Activated CD8-positive, alpha-beta memory T cell treated with anti-CD3 and anti-CD28 coated beads, Interleukin-2, amount 50 U/mL, for 4 hours (primary cell): Measurements from ENCODE around the gene ARHGEF11.

ENCODE experiments used
- DNase-seq: peaks from one replicate; pipeline ENCODE4 v3.0.0-alpha.2; 2020

Gene ARHGEF11

DNA sequence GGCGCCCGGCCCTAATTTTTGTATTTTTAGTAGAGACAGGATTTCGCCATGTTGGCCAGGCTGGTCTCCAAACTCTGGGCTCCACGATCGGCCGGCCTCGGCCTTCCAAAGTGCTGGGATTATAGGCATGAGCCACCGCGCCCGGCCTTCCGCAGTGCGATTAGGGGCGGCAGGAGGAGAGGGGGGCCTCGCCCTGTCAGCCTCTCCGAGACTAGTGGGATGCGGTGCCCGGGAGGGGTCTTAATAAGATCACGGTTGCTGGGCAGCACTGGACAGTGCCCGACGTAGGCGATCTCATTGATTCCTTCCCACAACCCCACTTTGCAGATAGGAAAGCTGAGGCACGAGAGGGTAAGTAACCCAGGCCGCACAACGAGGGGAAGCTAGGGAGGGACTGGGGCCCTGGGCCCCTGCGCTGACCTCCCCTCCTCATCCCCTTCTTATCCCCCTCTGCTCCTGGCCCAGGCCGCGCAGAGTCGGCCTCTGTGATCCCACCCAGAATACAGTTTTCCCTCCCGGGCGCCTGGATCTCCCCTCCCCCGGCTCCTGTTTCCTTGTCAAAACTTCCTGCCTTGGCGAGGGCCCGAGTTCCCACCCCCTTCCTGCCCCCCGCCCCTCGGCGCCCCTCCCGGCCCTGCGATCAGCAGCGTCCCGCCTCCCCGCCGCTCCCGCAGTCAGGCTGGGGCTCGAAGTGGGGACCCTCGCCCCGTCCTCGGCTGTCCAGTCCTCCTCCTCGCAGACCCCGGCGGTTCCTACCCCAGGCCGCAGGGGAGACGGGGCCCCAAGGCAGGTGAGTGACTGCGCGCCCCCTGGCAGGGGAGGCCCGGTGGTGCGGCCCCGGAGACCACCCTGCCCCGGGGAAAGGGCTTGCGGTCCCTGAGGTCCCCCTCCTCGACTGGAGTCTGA, 152.2 kb downstream of the ARHGEF11 start, which contains the start of gene PEAR1:
Gene PEAR1, plus strand, starts transcription at position 671 of the 906 bp plus-strand sequence. CDS start 10,209 bp downstream, outside the sequence.
- DNase-seq: no peak

DNA sequence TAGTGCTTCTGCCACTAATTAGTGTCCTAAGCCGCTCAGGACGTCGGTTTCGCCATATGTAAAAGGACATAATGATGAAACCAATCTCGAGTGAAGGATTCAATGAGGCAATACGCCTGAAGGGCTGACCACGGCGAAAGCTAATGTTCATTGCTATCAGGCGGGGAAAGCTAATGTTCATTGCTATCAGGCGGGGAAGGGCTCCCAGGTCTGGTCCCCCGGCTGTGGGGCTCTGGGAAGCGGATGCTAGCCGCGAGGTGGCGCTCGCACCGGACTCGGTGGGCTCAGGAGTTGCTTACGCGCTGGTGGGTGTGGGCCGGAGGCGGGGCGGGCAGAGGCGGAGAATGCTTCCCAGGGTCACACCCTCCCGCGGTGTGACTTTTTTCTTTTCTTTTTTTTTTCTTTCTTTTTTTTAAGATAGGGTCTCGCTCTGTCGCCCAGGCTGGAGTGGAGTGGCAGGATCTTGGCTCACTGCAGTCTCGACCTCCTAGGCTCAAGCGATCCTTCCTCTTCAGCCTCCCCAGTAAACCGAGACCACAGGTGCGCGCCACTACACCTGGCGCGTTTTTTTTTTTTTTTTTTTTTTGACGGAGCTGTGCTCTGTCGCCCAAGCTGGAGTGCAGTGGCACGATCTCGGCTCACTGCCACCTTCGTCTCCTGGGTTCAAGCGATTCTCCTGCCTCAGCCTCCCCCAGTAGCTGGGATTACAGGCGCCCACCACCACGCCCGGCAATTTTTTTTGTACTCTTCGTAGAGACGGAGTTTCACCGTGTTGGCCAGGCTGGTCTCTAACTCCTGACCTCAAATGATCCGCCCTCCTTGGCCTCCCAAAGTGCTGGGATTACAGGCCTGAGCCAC, 153.1 kb downstream of the ARHGEF11 start:
- DNase-seq: peak; percentile 89

DNA sequence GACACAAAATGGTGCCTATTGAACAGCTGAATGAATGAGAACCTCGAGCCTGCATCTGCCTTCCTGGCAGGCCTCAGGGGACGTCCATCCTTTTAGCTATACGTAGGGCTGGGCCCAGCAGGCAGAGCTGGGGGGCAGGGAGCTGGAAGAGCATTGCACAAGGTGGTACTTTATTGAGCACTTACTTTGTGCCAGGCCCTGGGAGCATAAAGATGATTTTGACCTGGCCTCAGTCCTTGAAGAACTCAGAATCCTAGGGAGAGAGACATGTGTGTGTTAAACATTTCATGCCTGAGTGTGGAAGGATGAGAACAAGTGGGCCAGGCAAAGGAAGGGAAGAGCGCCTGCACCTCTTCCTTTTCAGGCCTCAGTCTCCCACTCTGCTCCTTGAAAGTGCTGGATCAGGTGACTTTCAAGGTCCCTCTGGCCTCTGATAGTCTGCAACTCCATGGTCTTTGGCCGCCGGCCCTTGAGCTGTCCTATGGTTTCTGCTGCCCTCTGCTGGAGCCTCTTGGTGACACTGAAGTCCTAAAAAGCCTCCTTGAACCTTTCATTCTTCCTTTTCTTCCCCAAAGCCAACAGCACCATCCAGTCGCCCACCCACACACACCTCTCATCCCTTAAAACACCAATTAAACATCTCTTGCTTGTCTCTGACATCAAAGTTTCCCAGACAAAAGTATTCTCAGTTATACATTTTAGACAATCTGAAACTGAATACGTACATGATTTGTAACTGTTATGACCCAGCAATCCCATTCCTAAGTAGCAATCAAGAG, 155.6 kb downstream of the ARHGEF11 start:
- DNase-seq: peak; percentile 62

DNA sequence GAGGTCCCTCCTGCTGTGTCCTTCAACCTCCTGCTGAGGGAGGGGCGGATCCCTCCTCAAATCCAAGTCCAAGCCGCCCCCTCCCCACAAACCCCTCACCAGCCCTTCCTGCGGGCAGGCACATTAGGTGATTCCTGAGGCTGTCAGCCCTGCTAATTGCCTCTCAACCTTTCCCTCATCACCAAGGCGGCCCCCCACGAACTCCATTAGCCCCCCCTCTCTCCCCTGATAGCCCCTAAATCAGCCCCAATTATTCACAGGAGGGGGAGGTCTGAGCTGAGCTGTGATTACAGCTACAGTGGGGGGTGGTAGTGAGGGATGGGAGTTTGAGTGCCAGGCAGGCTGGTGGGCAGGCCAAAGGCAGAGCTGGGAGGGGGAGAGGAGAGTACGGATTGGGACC, 157.8 kb downstream of the ARHGEF11 start:
- DNase-seq: no peak

DNA sequence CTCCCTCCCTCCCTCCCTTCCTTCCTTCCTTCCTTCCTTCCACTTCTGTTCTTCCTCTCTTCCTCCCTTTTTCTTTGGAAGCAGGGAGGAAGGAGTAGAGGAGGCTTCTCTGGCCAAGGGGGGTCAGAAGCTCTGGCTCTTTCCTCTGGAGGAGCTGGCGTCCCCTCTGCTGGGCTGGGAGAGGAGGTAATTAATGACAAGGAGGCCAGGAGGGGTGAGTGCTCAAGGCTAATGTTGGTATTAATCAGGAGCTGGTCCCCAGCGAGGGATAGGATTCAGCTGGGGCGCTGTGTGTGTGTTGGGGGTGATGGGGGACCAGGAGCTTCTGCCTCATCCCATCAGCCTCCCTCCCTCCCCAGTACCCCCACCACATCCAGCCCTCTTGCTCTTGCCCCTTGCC, 158.2 kb downstream of the ARHGEF11 start:
- DNase-seq: no peak

DNA sequence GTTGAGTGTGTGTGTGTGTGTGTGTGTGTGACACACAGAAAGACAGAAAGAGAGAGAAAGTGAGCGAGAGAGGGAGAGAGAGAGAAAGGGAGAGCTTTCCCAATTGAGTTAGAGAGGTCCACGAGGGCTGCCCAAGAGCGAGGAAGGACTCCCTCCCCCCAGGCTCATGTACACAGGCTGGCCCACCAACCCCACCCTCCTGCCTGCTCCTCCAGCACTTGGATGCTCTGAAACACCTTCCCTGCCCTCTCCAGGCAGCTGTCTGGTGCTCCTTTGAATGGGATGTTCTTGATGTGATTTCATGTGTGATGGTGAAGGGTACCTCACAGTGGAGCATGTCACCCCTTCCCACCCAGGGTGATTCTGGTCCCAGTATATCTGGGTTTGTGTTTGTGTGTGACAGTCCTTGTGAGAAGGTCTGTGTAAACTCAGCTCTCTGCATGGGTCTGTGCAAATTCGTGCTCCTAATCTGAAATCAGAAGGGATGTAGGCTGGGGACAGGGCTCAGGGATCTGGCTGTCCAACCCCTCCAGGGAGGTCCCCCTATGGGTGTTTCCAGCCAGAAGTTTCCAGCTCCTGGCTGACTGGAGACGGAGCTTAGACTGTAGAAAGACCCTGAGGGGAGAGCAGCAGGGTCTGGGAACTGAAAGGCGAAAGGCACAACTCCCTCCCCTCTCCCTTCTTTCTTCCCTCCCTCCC, 158.8 kb downstream of the ARHGEF11 start:
- DNase-seq: no peak

DNA sequence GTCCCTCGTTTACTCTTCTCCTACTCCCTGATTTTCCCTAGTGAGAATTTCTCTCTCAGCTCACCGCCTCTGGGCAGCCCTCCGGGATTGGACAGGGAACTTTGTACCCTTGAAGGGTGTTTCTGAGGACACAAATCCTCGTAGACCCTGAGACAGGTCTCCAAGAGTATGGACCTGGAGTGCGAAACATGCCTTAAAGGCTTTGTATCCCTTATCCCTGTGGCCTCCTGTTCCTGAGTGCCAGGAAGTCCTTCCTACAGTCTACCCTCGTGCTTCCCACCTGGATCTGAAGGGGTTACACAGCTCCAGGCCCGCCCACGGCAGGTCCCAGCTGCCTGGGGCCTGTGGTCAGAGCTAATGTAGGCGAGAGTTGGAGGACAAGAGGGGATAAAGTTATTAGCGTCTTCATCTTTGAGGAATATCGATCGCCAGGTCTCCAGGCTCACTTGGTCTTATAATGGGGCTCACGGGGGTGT, 159.6 kb downstream of the ARHGEF11 start:
- no peak for DNase-seq

DNA sequence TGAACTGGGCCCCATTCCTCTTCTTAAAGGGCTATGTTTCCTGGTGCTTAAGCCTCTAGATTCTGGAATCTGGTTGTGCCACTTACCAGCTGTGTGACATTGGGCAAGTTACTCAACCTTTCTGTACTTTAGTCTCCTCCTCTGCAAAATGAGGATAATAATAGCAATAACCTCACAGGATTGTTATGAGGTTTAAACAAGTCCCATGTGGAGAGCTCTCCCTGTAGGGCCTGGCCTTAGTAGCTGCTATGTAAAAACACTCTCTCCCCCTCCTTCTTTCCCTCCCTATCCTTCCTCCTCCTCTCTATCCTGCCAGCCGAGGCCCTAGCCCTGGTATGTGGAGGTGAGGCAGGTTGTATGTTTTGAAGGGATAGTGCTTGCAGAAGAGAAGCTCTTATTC, 160.2 kb downstream of the ARHGEF11 start:
- DNase-seq: no peak
